Neural cell (in vitro differentiated cells): ENCODE data around the gene NDUFV1. TPM values are rescaled to one million over a fixed set of nuclear protein-coding genes. Genes with fewer than 3 reads are reported as not detected.

Experiments
- H2AFZ ChIP-seq: fragments of 200-600, 300-800 bp; sonication (generic), shearing (Covaris generic); 2 replicates; pipeline ENCODE4 v1.6.0; 2014; ENCODE audit warnings: low read depth, mild to moderate bottlenecking, antibody characterized with exemption, low read length, moderate library complexity
- H3F3A ChIP-seq: fragments of 200-600 bp; shearing (Covaris generic); 2 replicates; pipeline ENCODE4 v1.6.1; 2016; ENCODE audit warnings: mild to moderate bottlenecking, moderate library complexity, mixed read lengths, antibody characterized with exemption, low read length; ENCODE audit not compliant: insufficient read depth, poor library complexity, severe bottlenecking
- H3K27ac ChIP-seq: fragments of 200-600, 300-800 bp; sonication (generic), shearing (Covaris generic); 2 replicates; pipeline ENCODE4 v1.5.1; 2014; ENCODE audit warnings: mild to moderate bottlenecking, low read length, moderate library complexity
- H3K27me3 ChIP-seq: fragments of 300-800, 200-600 bp; sonication (generic), shearing (Covaris generic); 2 replicates; pipeline ENCODE4 v1.6.0; 2014; ENCODE audit warnings: mild to moderate bottlenecking, low read depth, low read length, moderate library complexity; ENCODE audit not compliant: insufficient read depth
- H3K36me3 ChIP-seq: fragments of 300-800, 200-600 bp; sonication (generic), shearing (Covaris generic); 2 replicates; pipeline ENCODE4 v1.5.1; 2014; ENCODE audit warnings: mild to moderate bottlenecking, antibody characterized with exemption, low read length, moderate library complexity; ENCODE audit not compliant: insufficient read depth
- H3K4me2 ChIP-seq: fragments of 300-800, 200-600 bp; sonication (generic), shearing (Covaris generic); 2 replicates; pipeline ENCODE4 v1.6.0; 2014; ENCODE audit warnings: mild to moderate bottlenecking, low read length
- H3K4me3 ChIP-seq: fragments of 300-800, 200-600 bp; sonication (generic), shearing (Covaris generic); 2 replicates; pipeline ENCODE4 v1.5.1; 2014; ENCODE audit warnings: mild to moderate bottlenecking, low read length, moderate library complexity
- H3K79me2 ChIP-seq: fragments of 200-600 bp; shearing (Covaris generic); replicated peaks from 2 replicates; pipeline ENCODE4 v1.6.0; 2014; ENCODE audit warnings: mild to moderate bottlenecking, low read length, moderate library complexity; ENCODE audit not compliant: insufficient read depth
- H3K9ac ChIP-seq: fragments of 300-800, 200-600 bp; sonication (generic), shearing (Covaris generic); 2 replicates; pipeline ENCODE4 v1.6.1; 2016; ENCODE audit warnings: mild to moderate bottlenecking, low read length, mixed read lengths
- H3K9me2 ChIP-seq: fragments of 200-600 bp; shearing (Covaris generic); 2 replicates; pipeline ENCODE4 v1.6.1; 2016; ENCODE audit warnings: mild to moderate bottlenecking, low read length, mixed read lengths; ENCODE audit not compliant: insufficient read depth
- H3K9me3 ChIP-seq: fragments of 200-600, 300-800 bp; sonication (generic), shearing (Covaris generic); 2 replicates; pipeline ENCODE4 v1.6.1; 2016; ENCODE audit warnings: mild to moderate bottlenecking, mixed run types, low read length, moderate library complexity, mixed read lengths
- H4K20me1 ChIP-seq: fragments of 200-600 bp; shearing (Covaris generic); 2 replicates; pipeline ENCODE4 v1.6.1; 2016; ENCODE audit warnings: mild to moderate bottlenecking, mixed run types; ENCODE audit not compliant: insufficient read depth
- EP300 ChIP-seq: fragments of 450-650 bp; conservative IDR thresholded peaks from 2 replicates; pipeline ENCODE4 v1.6.1; 2014; ENCODE audit warnings: antibody characterized with exemption, mild to moderate bottlenecking, moderate library complexity; ENCODE audit not compliant: poor library complexity, severe bottlenecking
- EZH2 ChIP-seq: fragments of 200-600, 300-800 bp; shearing (Covaris generic), sonication (generic); IDR thresholded peaks from 2 replicates; pipeline ENCODE4 v1.6.1; 2014; ENCODE audit warnings: antibody characterized with exemption, low read length, borderline replicate concordance, mild to moderate bottlenecking; ENCODE audit not compliant: insufficient read depth, poor library complexity, severe bottlenecking
- MXI1 ChIP-seq: fragments of 450-650 bp; conservative IDR thresholded peaks from 2 replicates; pipeline ENCODE4 v1.6.1; 2014; ENCODE audit warnings: antibody characterized with exemption, mild to moderate bottlenecking; ENCODE audit not compliant: poor library complexity, severe bottlenecking
- POLR2AphosphoS5 ChIP-seq: IDR thresholded peaks from 2 replicates; pipeline ENCODE4 v1.6.1; 2012
- RAD21 ChIP-seq: fragments of 450-650 bp; conservative IDR thresholded peaks from 2 replicates; pipeline ENCODE4 v1.6.1; 2014; ENCODE audit warnings: antibody characterized with exemption, mild to moderate bottlenecking, moderate library complexity
- SMC3 ChIP-seq: fragments of 450-650 bp; conservative IDR thresholded peaks from 2 replicates; pipeline ENCODE4 v1.6.1; 2014; ENCODE audit warnings: antibody characterized with exemption, mild to moderate bottlenecking, moderate library complexity; ENCODE audit not compliant: poor library complexity
- TAF1 ChIP-seq: IDR thresholded peaks from 2 replicates; pipeline ENCODE4 v1.6.1; 2012; ENCODE audit warnings: low read depth
- polyA plus RNA-seq: library from polyadenylated mRNA; depleted of rRNA; stranded (reverse); fragments of >200 nt; gene quantifications from 2 replicates; pipeline ENCODE4 v1.2.3, GENCODE V29; 2014
- TF ChIP-seq, protein P1 (sequence below): fragments of 450-650 bp; IDR thresholded peaks from 2 replicates; pipeline ENCODE4 v1.5.1; 2014; ENCODE audit warnings: antibody characterized with exemption, mild to moderate bottlenecking, moderate library complexity; ENCODE audit not compliant: poor library complexity, severe bottlenecking
- TF ChIP-seq, protein P2 (sequence below): IDR thresholded peaks from 2 replicates; pipeline ENCODE4 v1.6.1; 2012; ENCODE audit warnings: borderline replicate concordance

NDUFV1 gene
- polyA plus RNA-seq, 1 donor from 2014 or later, result 393 TPM

DNA sequence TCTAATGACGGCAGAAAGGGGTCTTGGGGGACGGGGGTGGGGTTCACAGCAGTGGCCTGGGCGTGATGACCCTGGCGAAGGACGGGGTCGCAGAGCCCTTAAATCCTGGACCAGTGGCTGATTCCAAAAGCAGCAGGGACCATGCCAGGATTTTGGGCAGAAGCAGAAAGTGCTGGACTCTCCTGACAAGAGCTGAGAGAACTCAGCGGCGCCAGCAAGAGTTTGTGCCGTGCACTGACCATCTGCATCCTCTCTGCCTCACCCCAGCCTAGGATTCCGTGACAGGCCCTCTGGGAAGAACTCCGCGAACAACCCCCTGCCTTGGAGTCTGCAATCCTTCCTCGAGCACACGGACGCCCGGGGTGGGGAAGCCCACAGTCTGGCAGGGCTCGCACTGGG lies 644 bp upstream of the NDUFV1 start:
- H3K27me3 ChIP-seq, result no peaks in the 10 kb centered on the region
- H3K36me3 ChIP-seq, result no peaks in the 10 kb centered on the region
- H3K9me3 ChIP-seq, result no peaks in the 10 kb centered on the region
- peak overlapping the region; percentile 61 for H3K27ac ChIP-seq
- peaks cover 6% of the 10 kb centered on the region for H3K79me2 ChIP-seq
- H2AFZ ChIP-seq, result peak overlapping the region; percentile 94
- no peaks in the 10 kb centered on the region for H3F3A ChIP-seq
- H3K9me2 ChIP-seq, result no peaks in the 10 kb centered on the region
- peak overlapping the region; percentile 86 for H3K9ac ChIP-seq
- no peaks in the 10 kb centered on the region for H4K20me1 ChIP-seq
- peak overlapping the region; percentile 50 for H3K4me2 ChIP-seq
- TF ChIP-seq, protein P1, sequence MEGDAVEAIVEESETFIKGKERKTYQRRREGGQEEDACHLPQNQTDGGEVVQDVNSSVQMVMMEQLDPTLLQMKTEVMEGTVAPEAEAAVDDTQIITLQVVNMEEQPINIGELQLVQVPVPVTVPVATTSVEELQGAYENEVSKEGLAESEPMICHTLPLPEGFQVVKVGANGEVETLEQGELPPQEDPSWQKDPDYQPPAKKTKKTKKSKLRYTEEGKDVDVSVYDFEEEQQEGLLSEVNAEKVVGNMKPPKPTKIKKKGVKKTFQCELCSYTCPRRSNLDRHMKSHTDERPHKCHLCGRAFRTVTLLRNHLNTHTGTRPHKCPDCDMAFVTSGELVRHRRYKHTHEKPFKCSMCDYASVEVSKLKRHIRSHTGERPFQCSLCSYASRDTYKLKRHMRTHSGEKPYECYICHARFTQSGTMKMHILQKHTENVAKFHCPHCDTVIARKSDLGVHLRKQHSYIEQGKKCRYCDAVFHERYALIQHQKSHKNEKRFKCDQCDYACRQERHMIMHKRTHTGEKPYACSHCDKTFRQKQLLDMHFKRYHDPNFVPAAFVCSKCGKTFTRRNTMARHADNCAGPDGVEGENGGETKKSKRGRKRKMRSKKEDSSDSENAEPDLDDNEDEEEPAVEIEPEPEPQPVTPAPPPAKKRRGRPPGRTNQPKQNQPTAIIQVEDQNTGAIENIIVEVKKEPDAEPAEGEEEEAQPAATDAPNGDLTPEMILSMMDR, result no peak
- no peak for TF ChIP-seq MXI1
- TF ChIP-seq EP300, result no peak
- TF ChIP-seq SMC3, result no peak
- TF ChIP-seq TAF1, result no peak
- no peak for TF ChIP-seq RAD21
- TF ChIP-seq POLR2AphosphoS5, result no peak
- no peak for TF ChIP-seq EZH2
- TF ChIP-seq, protein P2, sequence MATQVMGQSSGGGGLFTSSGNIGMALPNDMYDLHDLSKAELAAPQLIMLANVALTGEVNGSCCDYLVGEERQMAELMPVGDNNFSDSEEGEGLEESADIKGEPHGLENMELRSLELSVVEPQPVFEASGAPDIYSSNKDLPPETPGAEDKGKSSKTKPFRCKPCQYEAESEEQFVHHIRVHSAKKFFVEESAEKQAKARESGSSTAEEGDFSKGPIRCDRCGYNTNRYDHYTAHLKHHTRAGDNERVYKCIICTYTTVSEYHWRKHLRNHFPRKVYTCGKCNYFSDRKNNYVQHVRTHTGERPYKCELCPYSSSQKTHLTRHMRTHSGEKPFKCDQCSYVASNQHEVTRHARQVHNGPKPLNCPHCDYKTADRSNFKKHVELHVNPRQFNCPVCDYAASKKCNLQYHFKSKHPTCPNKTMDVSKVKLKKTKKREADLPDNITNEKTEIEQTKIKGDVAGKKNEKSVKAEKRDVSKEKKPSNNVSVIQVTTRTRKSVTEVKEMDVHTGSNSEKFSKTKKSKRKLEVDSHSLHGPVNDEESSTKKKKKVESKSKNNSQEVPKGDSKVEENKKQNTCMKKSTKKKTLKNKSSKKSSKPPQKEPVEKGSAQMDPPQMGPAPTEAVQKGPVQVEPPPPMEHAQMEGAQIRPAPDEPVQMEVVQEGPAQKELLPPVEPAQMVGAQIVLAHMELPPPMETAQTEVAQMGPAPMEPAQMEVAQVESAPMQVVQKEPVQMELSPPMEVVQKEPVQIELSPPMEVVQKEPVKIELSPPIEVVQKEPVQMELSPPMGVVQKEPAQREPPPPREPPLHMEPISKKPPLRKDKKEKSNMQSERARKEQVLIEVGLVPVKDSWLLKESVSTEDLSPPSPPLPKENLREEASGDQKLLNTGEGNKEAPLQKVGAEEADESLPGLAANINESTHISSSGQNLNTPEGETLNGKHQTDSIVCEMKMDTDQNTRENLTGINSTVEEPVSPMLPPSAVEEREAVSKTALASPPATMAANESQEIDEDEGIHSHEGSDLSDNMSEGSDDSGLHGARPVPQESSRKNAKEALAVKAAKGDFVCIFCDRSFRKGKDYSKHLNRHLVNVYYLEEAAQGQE, result no peak
- H3K4me3 ChIP-seq, result peak overlapping the region; percentile 88

GRCh38 chr11:67607507-67607906 lies 771 bp downstream of the NDUFV1 start:
- H3K9me2 ChIP-seq, result no peaks in the 10 kb centered on the region
- no peak overlapping the region for H2AFZ ChIP-seq
- peak overlapping the region; percentile 61 for H3K27ac ChIP-seq
- H3F3A ChIP-seq, result no peaks in the 10 kb centered on the region
- peak overlapping the region; percentile 88 for H3K4me3 ChIP-seq
- TF ChIP-seq EP300 (no peak), POLR2AphosphoS5 (no peak), RAD21 (no peak), MXI1 (no peak), EZH2 (no peak), TAF1 (no peak), SMC3 (no peak)
- TF ChIP-seq, protein P1, result no peak
- TF ChIP-seq, protein P2, result no peak
- H3K36me3 ChIP-seq, result no peaks in the 10 kb centered on the region
- no peaks in the 10 kb centered on the region for H4K20me1 ChIP-seq
- H3K27me3 ChIP-seq, result no peaks in the 10 kb centered on the region
- peak overlapping the region; percentile 86 for H3K9ac ChIP-seq
- H3K79me2 ChIP-seq, result peaks cover 6% of the 10 kb centered on the region
- no peaks in the 10 kb centered on the region for H3K9me3 ChIP-seq
- peak overlapping the region; percentile 89 for H3K4me2 ChIP-seq
